Left kidney (tissue), 2 donors: Measurements from ENCODE around the gene TMEM161B. TPM values are rescaled to one million over a fixed set of nuclear protein-coding genes. Genes with fewer than 3 reads are reported as not detected.
"Not testable (repeated sequence)": the region's sequence is repeated elsewhere in the genome, so short reads cannot be mapped to it uniquely, and the experiment has no call there.

Experiments used
- DNase-seq: peaks from one replicate; pipeline ENCODE4 v3.0.0-alpha.2; 2013
- polyA plus RNA-seq: library from polyadenylated mRNA; unstranded; fragments of 120-200 nt; gene quantifications from one replicate; pipeline ENCODE4 v1.2.1, GENCODE V29; 2013; ENCODE audit not compliant: insufficient read length

TMEM161B gene
- polyA plus RNA-seq, 1 donor, result 35.2 TPM

GRCh38 chr5:88183255-88183654 lies 85.4 kb downstream of the TMEM161B start:
- no peak for DNase-seq

- DNase-seq, result not testable (repeated sequence)
Measured at GRCh38 chr5:88177486-88177885, 91.2 kb downstream of the TMEM161B start.

DNA sequence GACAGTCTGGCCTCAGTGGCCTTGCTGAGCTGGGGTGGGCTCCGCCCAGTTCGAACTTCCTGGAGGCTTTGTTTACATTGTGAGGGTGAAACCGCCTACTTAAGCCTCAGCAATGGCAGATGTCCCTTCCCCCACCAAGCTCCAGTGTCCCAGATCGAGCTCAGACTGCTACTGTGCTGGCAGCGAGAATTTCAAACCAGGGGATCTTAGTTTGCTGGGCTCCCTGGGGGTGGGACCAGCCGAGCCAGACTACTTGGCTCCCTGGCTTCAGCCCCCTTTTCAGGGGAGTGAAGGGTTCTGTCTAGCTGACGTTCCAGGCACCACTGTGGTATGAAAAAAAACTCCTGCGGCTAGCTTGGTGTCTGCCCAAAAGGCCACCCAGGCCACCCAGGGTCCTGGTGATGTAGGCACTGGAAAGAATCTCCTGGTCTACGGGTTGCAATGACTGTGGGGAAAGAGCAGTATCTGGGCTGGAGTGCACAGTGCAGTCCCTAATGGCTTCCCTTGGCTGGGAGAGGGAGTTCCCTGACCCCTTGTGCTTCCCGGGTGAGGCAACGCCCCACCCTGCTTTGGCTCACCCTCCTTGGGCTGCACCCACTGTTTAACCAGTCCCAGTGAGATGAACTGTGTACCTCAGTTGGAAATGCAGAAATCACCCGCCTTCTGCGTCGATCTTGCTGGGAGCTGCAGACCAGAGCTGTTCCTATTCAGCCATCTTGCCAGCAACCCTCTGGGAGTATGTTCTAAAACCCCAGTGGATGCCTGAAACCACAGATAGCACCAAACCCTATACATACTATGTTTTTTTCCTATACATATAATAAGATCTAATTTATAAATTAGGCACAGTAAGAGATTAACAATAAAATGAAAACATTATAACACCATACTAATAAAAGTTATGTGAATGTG lies 95.5 kb downstream of the TMEM161B start:
- no peak for DNase-seq

DNA sequence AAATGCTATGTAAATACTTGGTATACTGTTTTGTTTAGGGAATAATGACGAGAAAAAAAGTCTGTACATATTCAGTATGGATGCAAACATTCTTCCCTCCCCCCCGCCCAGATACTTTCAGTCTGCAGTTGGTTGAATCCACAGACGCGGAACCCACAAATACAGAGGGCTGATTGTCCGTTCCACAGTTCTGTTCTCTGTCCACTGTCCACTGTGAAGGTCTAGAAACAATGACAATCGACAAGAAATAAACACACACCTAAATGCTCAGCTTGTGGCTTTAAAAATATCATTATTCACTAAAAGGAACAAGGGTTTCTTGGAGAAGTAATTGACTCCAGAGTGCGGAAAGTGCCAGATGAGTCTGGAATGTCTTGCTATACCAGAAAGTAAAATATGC lies 109.1 kb downstream of the TMEM161B start:
- DNase-seq, result no peak

GRCh38 chr5:88158056-88158455 lies 110.6 kb downstream of the TMEM161B start:
- no peak for DNase-seq

- no peak for DNase-seq
Measured at GRCh38 chr5:88154891-88155290, 113.8 kb downstream of the TMEM161B start.

- DNase-seq, result no peak
Measured at GRCh38 chr5:88150747-88151146, 117.9 kb downstream of the TMEM161B start.

DNA sequence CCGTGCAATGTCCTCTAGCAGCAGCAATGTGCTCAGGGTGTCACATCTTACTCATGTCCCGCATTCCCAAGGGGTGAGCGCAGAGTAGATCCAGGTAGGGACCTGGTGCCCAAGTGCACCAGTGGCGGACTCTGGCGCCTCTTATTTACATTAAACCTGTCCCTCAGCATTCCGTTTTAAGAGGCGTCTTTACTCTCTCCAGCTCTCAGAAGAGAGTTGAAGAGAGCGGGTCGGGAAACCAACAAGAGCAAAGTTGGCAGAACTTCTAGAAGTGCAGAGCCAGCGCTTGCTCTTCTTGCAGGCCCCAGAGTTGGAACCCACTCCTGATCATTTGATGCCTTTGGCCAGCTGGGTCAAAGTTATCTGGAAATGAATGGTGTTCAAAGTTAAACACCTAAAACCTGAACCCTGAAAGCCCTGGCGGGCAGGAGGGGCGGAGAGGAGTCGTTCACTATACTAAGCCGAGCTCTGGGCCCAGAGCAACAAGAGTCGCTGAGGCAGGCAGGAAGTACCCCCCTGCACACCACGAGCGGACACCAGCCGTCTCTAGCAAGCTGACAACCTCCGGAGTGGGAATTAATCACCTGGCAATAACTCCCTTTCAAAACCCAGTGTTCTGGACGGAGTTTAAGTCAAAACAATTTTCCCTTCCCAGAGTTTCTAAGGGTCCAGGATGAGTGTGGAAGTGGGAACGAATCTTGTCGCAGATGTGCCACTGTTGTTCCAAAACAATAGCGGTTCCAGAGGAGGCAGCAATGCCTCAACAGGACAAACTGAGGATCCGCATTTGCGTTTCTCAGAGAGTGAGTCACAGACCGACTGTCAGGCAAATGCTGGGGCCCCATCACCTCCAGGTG lies 122.8 kb downstream of the TMEM161B start:
- peak; percentile 6 for DNase-seq

GRCh38 chr5:88145221-88145610 lies 123.4 kb downstream of the TMEM161B start:
- no peak for DNase-seq
